GM23338 (cell line): ENCODE results near the gene PTCD2.

Experiments
- EZH2 ChIP-seq: fragments of 200-600 bp; sonication (generic); IDR thresholded peaks from one replicate; pipeline ENCODE4 v1.8.0; 2017; ENCODE audit warnings: antibody characterized with exemption, mild to moderate bottlenecking, low read depth; ENCODE audit not compliant: unreplicated experiment
- POLR2AphosphoS5 ChIP-seq: IDR thresholded peaks from 2 replicates; pipeline ENCODE4 v1.6.1; 2016; ENCODE audit warnings: antibody characterized with exemption, low read depth
- TF ChIP-seq, protein P1 (sequence below), 2 experiments: fragments of 200-600 bp in 1 of 2; sonication (generic) in 1 of 2; conservative IDR thresholded peaks; 2 replicates each; pipeline versions ENCODE4 v1.5.1 to v1.6.1; 2016 to 2017; ENCODE audit warnings: antibody characterized with exemption in 2 of 2, low read depth in 2 of 2, mild to moderate bottlenecking in 2 of 2, moderate library complexity in 1 of 2
- TF ChIP-seq, protein P2 (sequence below): IDR thresholded peaks from one replicate; pipeline ENCODE4 v1.6.1; 2018; ENCODE audit warnings: antibody characterized with exemption; ENCODE audit not compliant: unreplicated experiment

DNA sequence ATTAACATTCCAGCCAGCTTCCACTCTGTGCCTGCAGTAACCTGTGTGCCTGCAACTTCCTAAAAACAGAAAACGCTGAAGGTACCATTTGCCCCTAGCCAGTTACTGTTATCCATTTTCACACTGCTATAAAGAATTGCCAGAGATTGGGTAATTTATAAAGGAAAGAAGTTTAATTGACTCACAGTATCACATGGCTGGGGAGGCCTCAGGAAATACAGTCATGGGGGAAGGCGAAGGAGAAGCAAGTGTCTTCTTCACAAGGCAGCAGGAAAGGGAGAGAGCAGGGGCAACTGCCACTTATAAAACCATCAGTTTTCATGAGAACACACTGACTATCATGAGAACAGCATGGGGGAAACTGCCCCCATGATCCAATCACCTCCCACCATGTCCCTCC, 31.2 kb downstream of the PTCD2 start:
- TF ChIP-seq, protein P1, sequence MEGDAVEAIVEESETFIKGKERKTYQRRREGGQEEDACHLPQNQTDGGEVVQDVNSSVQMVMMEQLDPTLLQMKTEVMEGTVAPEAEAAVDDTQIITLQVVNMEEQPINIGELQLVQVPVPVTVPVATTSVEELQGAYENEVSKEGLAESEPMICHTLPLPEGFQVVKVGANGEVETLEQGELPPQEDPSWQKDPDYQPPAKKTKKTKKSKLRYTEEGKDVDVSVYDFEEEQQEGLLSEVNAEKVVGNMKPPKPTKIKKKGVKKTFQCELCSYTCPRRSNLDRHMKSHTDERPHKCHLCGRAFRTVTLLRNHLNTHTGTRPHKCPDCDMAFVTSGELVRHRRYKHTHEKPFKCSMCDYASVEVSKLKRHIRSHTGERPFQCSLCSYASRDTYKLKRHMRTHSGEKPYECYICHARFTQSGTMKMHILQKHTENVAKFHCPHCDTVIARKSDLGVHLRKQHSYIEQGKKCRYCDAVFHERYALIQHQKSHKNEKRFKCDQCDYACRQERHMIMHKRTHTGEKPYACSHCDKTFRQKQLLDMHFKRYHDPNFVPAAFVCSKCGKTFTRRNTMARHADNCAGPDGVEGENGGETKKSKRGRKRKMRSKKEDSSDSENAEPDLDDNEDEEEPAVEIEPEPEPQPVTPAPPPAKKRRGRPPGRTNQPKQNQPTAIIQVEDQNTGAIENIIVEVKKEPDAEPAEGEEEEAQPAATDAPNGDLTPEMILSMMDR (conservative IDR thresholded peaks at IDR 0.05; ENCODE audit: low read depth in 2 of 2), result no peak
- no peak for TF ChIP-seq POLR2AphosphoS5
- TF ChIP-seq, protein P2, sequence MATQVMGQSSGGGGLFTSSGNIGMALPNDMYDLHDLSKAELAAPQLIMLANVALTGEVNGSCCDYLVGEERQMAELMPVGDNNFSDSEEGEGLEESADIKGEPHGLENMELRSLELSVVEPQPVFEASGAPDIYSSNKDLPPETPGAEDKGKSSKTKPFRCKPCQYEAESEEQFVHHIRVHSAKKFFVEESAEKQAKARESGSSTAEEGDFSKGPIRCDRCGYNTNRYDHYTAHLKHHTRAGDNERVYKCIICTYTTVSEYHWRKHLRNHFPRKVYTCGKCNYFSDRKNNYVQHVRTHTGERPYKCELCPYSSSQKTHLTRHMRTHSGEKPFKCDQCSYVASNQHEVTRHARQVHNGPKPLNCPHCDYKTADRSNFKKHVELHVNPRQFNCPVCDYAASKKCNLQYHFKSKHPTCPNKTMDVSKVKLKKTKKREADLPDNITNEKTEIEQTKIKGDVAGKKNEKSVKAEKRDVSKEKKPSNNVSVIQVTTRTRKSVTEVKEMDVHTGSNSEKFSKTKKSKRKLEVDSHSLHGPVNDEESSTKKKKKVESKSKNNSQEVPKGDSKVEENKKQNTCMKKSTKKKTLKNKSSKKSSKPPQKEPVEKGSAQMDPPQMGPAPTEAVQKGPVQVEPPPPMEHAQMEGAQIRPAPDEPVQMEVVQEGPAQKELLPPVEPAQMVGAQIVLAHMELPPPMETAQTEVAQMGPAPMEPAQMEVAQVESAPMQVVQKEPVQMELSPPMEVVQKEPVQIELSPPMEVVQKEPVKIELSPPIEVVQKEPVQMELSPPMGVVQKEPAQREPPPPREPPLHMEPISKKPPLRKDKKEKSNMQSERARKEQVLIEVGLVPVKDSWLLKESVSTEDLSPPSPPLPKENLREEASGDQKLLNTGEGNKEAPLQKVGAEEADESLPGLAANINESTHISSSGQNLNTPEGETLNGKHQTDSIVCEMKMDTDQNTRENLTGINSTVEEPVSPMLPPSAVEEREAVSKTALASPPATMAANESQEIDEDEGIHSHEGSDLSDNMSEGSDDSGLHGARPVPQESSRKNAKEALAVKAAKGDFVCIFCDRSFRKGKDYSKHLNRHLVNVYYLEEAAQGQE, result no peak
- no peak for TF ChIP-seq EZH2
